ENCODE measurements around the gene MYLK4.

GRCh38 chr6:2767657-2768524 is 17.2 kb upstream of the MYLK4 start:
- TF ChIP-seq CTCF (IDR thresholded peaks at IDR 0.05) (no peak), EP300 (IDR thresholded peaks at IDR 0.05; ENCODE audit: low read depth) (no peak), POLR2A (IDR thresholded peaks at IDR 0.05) (no peak)

All from transverse colon (tissue), 3 donors.